Thyroid gland (tissue), 4 donors: ENCODE measurements around the gene MIAT. TPM values are rescaled to one million over a fixed set of nuclear protein-coding genes. Genes with fewer than 3 reads are reported as not detected.

Experiments used
- DNase-seq, 2 donors: peaks; one replicate each; pipeline ENCODE4 v3.0.0-alpha.2; 2019
- H3K27ac ChIP-seq, 3 donors: fragments of 200-600 bp; sonication (generic); 1 replicate in 2 of 3; 2 replicates in 1 of 3; pipeline ENCODE4 v1.5.1; 2016 to 2019; ENCODE audit warnings: mild to moderate bottlenecking in 1 of 3, moderate library complexity in 1 of 3
- H3K27me3 ChIP-seq: fragments of 200-600 bp; sonication (generic); one replicate; pipeline ENCODE4 v1.5.1; 2019
- H3K36me3 ChIP-seq, 2 donors: fragments of 200-600 bp; sonication (generic); one replicate each; pipeline ENCODE4 v1.5.1; 2016 to 2019
- H3K4me1 ChIP-seq, 2 donors: fragments of 200-600 bp; sonication (generic); one replicate each; pipeline ENCODE4 v1.5.1; 2017 to 2019
- H3K4me3 ChIP-seq, 3 donors: fragments of 200-600 bp; sonication (generic); replicated peaks in 1 of 3; 1 replicate in 2 of 3; 2 replicates in 1 of 3; pipeline ENCODE4 v1.5.1; 2016; ENCODE audit warnings: mild to moderate bottlenecking in 1 of 3
- H3K9me3 ChIP-seq: fragments of 200-600 bp; sonication (generic); one replicate; pipeline ENCODE4 v1.5.1; 2017
- POLR2A ChIP-seq, 2 donors: fragments of 450-650 bp; IDR thresholded peaks; one replicate each; pipeline ENCODE4 v1.6.1; 2017; ENCODE audit warnings: antibody characterized with exemption in 2 of 2, mild to moderate bottlenecking in 2 of 2, moderate library complexity in 1 of 2
- WGBS, 2 donors: methylation state at CpG; one replicate each; pipeline ENCODE4 v1.1.5; 2017; 5-methylcytosine and 5-hydroxymethylcytosine counted together
- intact Hi-C: fragments of 100-400 bp; cut with DNase I; formaldehyde crosslinking; loops from one replicate; pipeline ENCODE4 v1.15.1; 2023
- total RNA-seq, 4 donors: library from RNA; depleted of rRNA; stranded (reverse); fragments of >200 nt; gene quantifications; one replicate each; pipeline ENCODE4 v1.2.3, GENCODE V29; 2016
- TF ChIP-seq, protein P1 (sequence below), 6 experiments: fragments of 200-600 bp in 3 of 6; fragments of 450-650 bp in 3 of 6; sonication (generic) in 3 of 6; IDR thresholded peaks; one replicate each; pipeline ENCODE4 v1.5.1; 2016 to 2019; ENCODE audit warnings: antibody characterized with exemption in 6 of 6, mild to moderate bottlenecking in 2 of 6, inconsistent platforms in 1 of 6, moderate library complexity in 1 of 6

MIAT gene
- total RNA-seq, 4 donors from 2014 or later, result 0.67 to 2.6 (median 1.2) TPM

DNA sequence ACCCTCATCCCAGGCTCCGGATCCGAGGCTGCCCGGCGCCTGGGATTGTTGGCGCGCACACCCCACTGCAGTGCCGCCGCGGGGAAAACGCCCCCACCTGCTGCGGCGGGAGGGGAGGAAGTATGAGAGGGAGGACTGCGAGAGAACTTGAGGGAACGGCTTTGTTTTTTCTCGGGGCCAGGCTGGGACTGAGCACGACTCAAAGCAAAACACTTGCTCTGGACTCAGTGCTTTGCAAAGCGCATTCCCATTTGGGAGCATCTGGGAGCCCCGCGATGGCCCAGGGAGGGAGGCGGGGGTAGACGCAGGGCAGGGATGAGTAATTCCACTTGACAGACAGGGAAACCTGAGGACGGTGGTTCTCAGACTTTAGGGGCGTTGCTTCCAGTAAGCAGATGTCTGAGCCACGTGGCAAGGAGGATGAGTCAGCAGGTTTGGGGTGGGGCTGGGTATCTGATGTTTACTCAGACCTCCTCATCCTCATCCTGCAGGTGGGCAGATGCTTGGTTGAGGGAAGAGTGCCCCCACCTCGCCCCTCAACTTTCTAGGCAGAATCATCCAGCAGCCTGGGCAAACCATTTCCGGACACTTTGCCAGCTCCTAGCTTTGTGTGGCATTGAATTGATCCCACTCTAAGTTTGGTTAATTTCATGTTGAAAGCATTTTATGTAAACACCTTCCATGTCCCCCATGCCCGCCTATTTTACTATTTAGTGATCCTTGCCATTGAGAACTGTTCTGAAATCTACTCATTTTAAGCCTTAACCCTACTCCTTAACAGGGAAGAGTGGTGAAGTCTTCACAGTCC is 1.5 kb downstream of the MIAT start:
- peak; percentile 29 to 33 for DNase-seq
- Histone ChIP-seq H3K27ac (no peak overlapping the region), H3K27me3 (peaks cover 28% of the 10 kb centered on the region), H3K36me3 (no peaks in the 10 kb centered on the region), H3K4me1 (peaks cover 9 to 23% of the 10 kb centered on the region in 2 donors), H3K9me3 (no peaks in the 10 kb centered on the region), H3K4me3 (peak overlapping the region in 1 of 3 donors; percentile 9)
- intact Hi-C loops, result no loop called here
- 5% methylated on average over 21 to 22 of the region's 27 CpGs for WGBS, 2 donors
- TF ChIP-seq, protein P1, sequence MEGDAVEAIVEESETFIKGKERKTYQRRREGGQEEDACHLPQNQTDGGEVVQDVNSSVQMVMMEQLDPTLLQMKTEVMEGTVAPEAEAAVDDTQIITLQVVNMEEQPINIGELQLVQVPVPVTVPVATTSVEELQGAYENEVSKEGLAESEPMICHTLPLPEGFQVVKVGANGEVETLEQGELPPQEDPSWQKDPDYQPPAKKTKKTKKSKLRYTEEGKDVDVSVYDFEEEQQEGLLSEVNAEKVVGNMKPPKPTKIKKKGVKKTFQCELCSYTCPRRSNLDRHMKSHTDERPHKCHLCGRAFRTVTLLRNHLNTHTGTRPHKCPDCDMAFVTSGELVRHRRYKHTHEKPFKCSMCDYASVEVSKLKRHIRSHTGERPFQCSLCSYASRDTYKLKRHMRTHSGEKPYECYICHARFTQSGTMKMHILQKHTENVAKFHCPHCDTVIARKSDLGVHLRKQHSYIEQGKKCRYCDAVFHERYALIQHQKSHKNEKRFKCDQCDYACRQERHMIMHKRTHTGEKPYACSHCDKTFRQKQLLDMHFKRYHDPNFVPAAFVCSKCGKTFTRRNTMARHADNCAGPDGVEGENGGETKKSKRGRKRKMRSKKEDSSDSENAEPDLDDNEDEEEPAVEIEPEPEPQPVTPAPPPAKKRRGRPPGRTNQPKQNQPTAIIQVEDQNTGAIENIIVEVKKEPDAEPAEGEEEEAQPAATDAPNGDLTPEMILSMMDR (IDR thresholded peaks at IDR 0.05), result no peak
- no peak for TF ChIP-seq POLR2A (IDR thresholded peaks at IDR 0.05)

DNA sequence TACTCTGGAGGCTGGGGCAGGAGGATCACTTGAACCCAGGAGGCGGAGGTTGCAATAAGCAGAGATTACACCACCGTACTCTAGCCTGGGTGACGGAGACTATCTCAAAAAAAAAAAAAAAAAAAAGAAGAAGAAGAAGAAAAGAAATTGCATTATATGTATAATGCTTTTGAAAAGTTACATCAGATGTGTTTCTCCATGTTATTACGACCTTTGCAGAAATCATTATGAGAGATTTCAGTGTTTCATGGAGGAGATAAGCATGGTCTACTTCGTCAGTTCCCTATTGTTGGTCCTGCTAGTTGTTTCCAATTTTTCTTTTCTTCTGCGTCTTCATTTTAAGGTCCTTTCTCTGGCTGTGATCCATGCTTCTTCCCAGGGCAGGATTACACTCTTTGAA is 3.0 kb downstream of the MIAT start:
- WGBS, 2 donors, result 79 to 93% methylated on average over 6 of the region's 6 CpGs
- Histone ChIP-seq H3K27ac (no peak overlapping the region), H3K36me3 (no peaks in the 10 kb centered on the region), H3K4me3 (no peak overlapping the region), H3K4me1 (peaks cover 9 to 23% of the 10 kb centered on the region in 2 donors), H3K27me3 (peaks cover 28% of the 10 kb centered on the region), H3K9me3 (no peaks in the 10 kb centered on the region)
- intact Hi-C loops, result loop anchor here (10.0 kb wide), 1 partner anchor 296 kb away; no protein-coding TSS in a partner anchor
- TF ChIP-seq POLR2A (IDR thresholded peaks at IDR 0.05), result no peak
- TF ChIP-seq, protein P1 (IDR thresholded peaks at IDR 0.05), result no peak
- DNase-seq, result no peak

DNA sequence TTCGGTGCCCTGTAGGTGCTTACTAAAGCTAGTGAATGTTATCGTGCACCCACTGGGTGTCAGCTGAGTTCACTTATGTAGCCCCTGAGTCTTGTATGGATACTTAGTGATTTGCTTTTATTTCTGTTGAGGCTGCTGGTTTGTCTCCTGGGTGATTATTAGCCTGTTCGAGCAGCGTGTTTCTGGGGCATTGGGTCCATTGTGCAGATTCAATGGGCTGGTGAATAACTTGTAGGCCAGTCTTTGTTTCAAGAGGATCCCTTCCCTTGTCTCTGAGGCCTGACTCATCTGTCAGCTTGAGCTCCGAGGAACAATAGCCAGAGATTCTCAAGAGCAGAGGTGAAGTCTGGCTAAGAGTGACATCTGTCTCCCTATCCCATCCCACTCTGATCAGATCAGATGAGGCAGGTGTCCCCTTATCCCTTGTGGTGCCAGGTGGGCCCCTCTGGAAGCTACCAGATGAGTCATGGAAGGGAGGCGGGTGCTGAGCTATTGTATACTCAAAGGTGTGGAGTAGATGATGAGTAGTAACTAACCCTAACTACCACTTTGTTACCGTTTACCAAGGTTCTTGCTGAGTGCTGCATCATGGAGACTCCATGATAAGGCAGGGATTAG is 3.7 kb downstream of the MIAT start:
- Histone ChIP-seq H3K4me3 (no peak overlapping the region), H3K4me1 (peaks cover 9 to 23% of the 10 kb centered on the region in 2 donors), H3K27ac (no peak overlapping the region), H3K36me3 (no peaks in the 10 kb centered on the region), H3K9me3 (no peaks in the 10 kb centered on the region), H3K27me3 (peaks cover 28% of the 10 kb centered on the region)
- 74 to 75% methylated on average over 7 of the region's 7 CpGs for WGBS, 2 donors
- DNase-seq, result no peak
- intact Hi-C loops, result loop anchor here (10.0 kb wide), 1 partner anchor 296 kb away; no protein-coding TSS in a partner anchor
- TF ChIP-seq POLR2A (IDR thresholded peaks at IDR 0.05), result no peak
- TF ChIP-seq, protein P1 (IDR thresholded peaks at IDR 0.05), result no peak

DNA sequence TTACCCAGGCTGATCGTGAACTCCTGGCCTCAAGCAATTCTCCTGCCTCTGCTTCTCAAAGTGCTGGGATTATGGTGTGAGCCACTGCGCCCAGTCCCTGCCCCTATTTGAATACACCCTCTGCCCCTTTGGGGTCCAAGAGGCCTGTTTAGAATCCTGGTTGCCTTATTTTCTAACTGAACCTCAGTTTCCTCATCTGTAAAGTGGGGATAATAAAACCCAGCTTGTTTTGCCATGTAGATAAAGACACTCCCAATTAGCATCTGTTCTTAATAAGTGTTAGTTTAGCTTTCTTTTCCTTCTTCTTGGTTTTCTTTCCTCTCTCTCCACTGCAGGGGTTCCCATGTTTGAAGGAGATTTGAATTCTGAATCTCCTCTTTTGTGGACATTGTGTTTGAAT is 4.8 kb downstream of the MIAT start:
- Histone ChIP-seq H3K9me3 (no peaks in the 10 kb centered on the region), H3K4me3 (no peak overlapping the region), H3K27ac (no peak overlapping the region), H3K4me1 (peaks cover 9 to 20% of the 10 kb centered on the region in 2 donors), H3K27me3 (peaks cover 24% of the 10 kb centered on the region), H3K36me3 (no peaks in the 10 kb centered on the region)
- TF ChIP-seq, protein P1 (IDR thresholded peaks at IDR 0.05), result no peak
- no peak for TF ChIP-seq POLR2A (IDR thresholded peaks at IDR 0.05)
- WGBS, 2 donors, result 97 to 100% methylated on average over 2 of the region's 2 CpGs
- intact Hi-C loops, result loop anchor here (10.0 kb wide), 1 partner anchor 297 kb away; no protein-coding TSS in a partner anchor
- no peak for DNase-seq
